HUES64 (cell line): Measurements from ENCODE around the gene CFAP77.
"Not testable (repeated sequence)": the region's sequence is repeated elsewhere in the genome, so short reads cannot be mapped to it uniquely, and the experiment has no call there.

Experiments
- H3K27ac ChIP-seq: 2 replicates; pipeline ENCODE4 v1.7.0; 2013; ENCODE audit warnings: low read depth, low read length, inconsistent platforms
- H3K27me3 ChIP-seq: 2 replicates; pipeline ENCODE4 v1.6.1; 2013; ENCODE audit warnings: mild to moderate bottlenecking, low read length; ENCODE audit not compliant: insufficient read depth
- H3K36me3 ChIP-seq: 2 replicates; pipeline ENCODE4 v1.6.1; 2013; ENCODE audit warnings: mild to moderate bottlenecking, low read length; ENCODE audit not compliant: insufficient read depth
- H3K4me1 ChIP-seq: 2 replicates; pipeline ENCODE4 v1.6.1; 2013; ENCODE audit warnings: mild to moderate bottlenecking, low read length, moderate library complexity; ENCODE audit not compliant: insufficient read depth
- H3K4me3 ChIP-seq: 2 replicates; pipeline ENCODE4 v1.5.1; 2013; ENCODE audit warnings: mild to moderate bottlenecking, low read length, moderate library complexity
- H3K9ac ChIP-seq: 2 replicates; pipeline ENCODE4 v1.6.1; 2013; ENCODE audit warnings: mild to moderate bottlenecking, low read depth, low read length
- H3K9me3 ChIP-seq: 2 replicates; pipeline ENCODE4 v1.6.1; 2013; ENCODE audit warnings: low read depth, low read length; ENCODE audit not compliant: insufficient read depth
- WGBS: fragments of 150-250, 120-280 bp; methylation state at CpG from one replicate; pipeline ENCODE4 v1.1.7; 2013; ENCODE audit warnings: missing lambda C conversion rate; 5-methylcytosine and 5-hydroxymethylcytosine counted together

The CFAP77 gene

GRCh38 chr9:132560616-132561202 lies 150.7 kb downstream of the CFAP77 start:
- H3K4me3 ChIP-seq, result no peak overlapping the region
- 68% methylated on average over 14 of the region's 14 CpGs for WGBS
- H3K27ac ChIP-seq, result no peak overlapping the region
- no peaks in the 10 kb centered on the region for H3K27me3 ChIP-seq
- H3K9me3 ChIP-seq, result peaks cover 5% of the 10 kb centered on the region; the same call in 1 of the 2 replicates
- H3K36me3 ChIP-seq, result no peaks in the 10 kb centered on the region
- H3K9ac ChIP-seq, result no peak overlapping the region
- peaks cover 10% of the 10 kb centered on the region for H3K4me1 ChIP-seq

- 88% methylated on average over 4 of the region's 4 CpGs for WGBS
- no peak overlapping the region for H3K9ac ChIP-seq
- H3K4me1 ChIP-seq, result peaks cover 5% of the 10 kb centered on the region; the same call in 1 of the 2 replicates
- H3K36me3 ChIP-seq, result no peaks in the 10 kb centered on the region
- no peaks in the 10 kb centered on the region for H3K27me3 ChIP-seq
- peaks cover 5% of the 10 kb centered on the region; the same call in 1 of the 2 replicates for H3K9me3 ChIP-seq
- no peak overlapping the region for H3K27ac ChIP-seq
- H3K4me3 ChIP-seq, result no peak overlapping the region
These were observed 152.2 kb downstream of the CFAP77 start for GRCh38 chr9:132562306-132562573.

- WGBS, result 75% methylated on average over 6 of the region's 6 CpGs
- Histone ChIP-seq H3K9ac (no peak overlapping the region), H3K27ac (no peak overlapping the region), H3K36me3 (no peaks in the 10 kb centered on the region), H3K9me3 (peaks cover 4% of the 10 kb centered on the region; the same call in 1 of the 2 replicates), H3K4me1 (peaks cover 5% of the 10 kb centered on the region; the same call in 1 of the 2 replicates), H3K4me3 (no peak overlapping the region), H3K27me3 (no peaks in the 10 kb centered on the region)
These were observed 154.5 kb downstream of the CFAP77 start for GRCh38 chr9:132564526-132564925.

- not testable (repeated sequence) for H3K4me3 ChIP-seq, H3K9me3 ChIP-seq, H3K4me1 ChIP-seq, H3K27me3 ChIP-seq, H3K9ac ChIP-seq, H3K36me3 ChIP-seq, H3K27ac ChIP-seq
- WGBS, result 100% methylated on average over 1 of the region's 2 CpGs
These were observed 158.8 kb downstream of the CFAP77 start for GRCh38 chr9:132568787-132569186.

GRCh38 chr9:132571806-132572600 lies 162.0 kb downstream of the CFAP77 start:
- Histone ChIP-seq H3K27ac (no peak overlapping the region), H3K9ac (no peak overlapping the region), H3K9me3 (no peaks in the 10 kb centered on the region), H3K36me3 (no peaks in the 10 kb centered on the region), H3K4me3 (no peak overlapping the region), H3K27me3 (peaks cover 19% of the 10 kb centered on the region), H3K4me1 (peaks cover 4% of the 10 kb centered on the region; the same call in 1 of the 2 replicates)
- WGBS, result 86% methylated on average over 15 of the region's 15 CpGs

GRCh38 chr9:132572921-132573320 lies 162.9 kb downstream of the CFAP77 start:
- no peak overlapping the region for H3K9ac ChIP-seq
- H3K4me3 ChIP-seq, result no peak overlapping the region
- 52% methylated on average over 8 of the region's 8 CpGs for WGBS
- H3K4me1 ChIP-seq, result peaks cover 4% of the 10 kb centered on the region; the same call in 1 of the 2 replicates
- peaks cover 28% of the 10 kb centered on the region for H3K27me3 ChIP-seq
- no peaks in the 10 kb centered on the region for H3K9me3 ChIP-seq
- no peak overlapping the region for H3K27ac ChIP-seq
- no peaks in the 10 kb centered on the region for H3K36me3 ChIP-seq

GRCh38 chr9:132575005-132575609 lies 165.1 kb downstream of the CFAP77 start:
- Histone ChIP-seq H3K36me3 (no peaks in the 10 kb centered on the region), H3K27ac (no peak overlapping the region), H3K9ac (no peak overlapping the region), H3K27me3 (peaks cover 50% of the 10 kb centered on the region), H3K9me3 (no peaks in the 10 kb centered on the region), H3K4me3 (no peak overlapping the region), H3K4me1 (peaks cover 12% of the 10 kb centered on the region)
- WGBS, result 19% methylated on average over 16 of the region's 16 CpGs

- Histone ChIP-seq H3K4me1 (peaks cover 12% of the 10 kb centered on the region), H3K27me3 (peaks cover 57% of the 10 kb centered on the region), H3K9me3 (no peaks in the 10 kb centered on the region), H3K36me3 (no peaks in the 10 kb centered on the region), H3K9ac (no peak overlapping the region), H3K27ac (no peak overlapping the region), H3K4me3 (no peak overlapping the region)
- WGBS, result 86% methylated on average over 5 of the region's 5 CpGs
These were observed 165.8 kb downstream of the CFAP77 start for GRCh38 chr9:132575811-132576210.

GRCh38 chr9:132577119-132577518 lies 167.1 kb downstream of the CFAP77 start:
- H3K27me3 ChIP-seq, result peaks cover 70% of the 10 kb centered on the region
- H3K36me3 ChIP-seq, result no peaks in the 10 kb centered on the region
- no peak overlapping the region for H3K9ac ChIP-seq
- H3K9me3 ChIP-seq, result no peaks in the 10 kb centered on the region
- H3K4me3 ChIP-seq, result no peak overlapping the region
- H3K27ac ChIP-seq, result no peak overlapping the region
- H3K4me1 ChIP-seq, result peaks cover 12% of the 10 kb centered on the region

GRCh38 chr9:132578367-132578932 lies 168.4 kb downstream of the CFAP77 start:
- 53% methylated on average over 7 of the region's 7 CpGs for WGBS
- H3K27ac ChIP-seq, result no peak overlapping the region
- peaks cover 84% of the 10 kb centered on the region for H3K27me3 ChIP-seq
- H3K36me3 ChIP-seq, result no peaks in the 10 kb centered on the region
- H3K9me3 ChIP-seq, result no peaks in the 10 kb centered on the region
- H3K9ac ChIP-seq, result no peak overlapping the region
- H3K4me3 ChIP-seq, result no peak overlapping the region
- peaks cover 13% of the 10 kb centered on the region for H3K4me1 ChIP-seq

- Histone ChIP-seq H3K4me3 (peak overlapping the region; percentile 8), H3K36me3 (no peaks in the 10 kb centered on the region), H3K27ac (no peak overlapping the region), H3K9me3 (no peaks in the 10 kb centered on the region), H3K4me1 (peaks cover 21% of the 10 kb centered on the region), H3K9ac (no peak overlapping the region), H3K27me3 (peaks cover 93% of the 10 kb centered on the region)
- 20% methylated on average over 15 of the region's 15 CpGs for WGBS
These were observed 169.4 kb downstream of the CFAP77 start for GRCh38 chr9:132579427-132579798.
